Body of pancreas (tissue), 4 donors: Measurements from ENCODE around the gene ZBTB20. TPM values are rescaled to one million over a fixed set of nuclear protein-coding genes. Genes with fewer than 3 reads are reported as not detected.

Experiments used
- ATAC-seq: fragments of 150-250 bp; one replicate; pipeline ENCODE4 v1.9.1; 2016
- DNase-seq, 4 donors: peaks; one replicate each; pipeline ENCODE4 v3.0.0-alpha.2; 2019
- H3K27ac ChIP-seq, 4 donors: fragments of 200-600 bp; sonication (generic); 1 replicate in 3 of 4; 2 replicates in 1 of 4; pipeline versions ENCODE4 v1.5.1 to v1.6.1; 2016 to 2019; ENCODE audit warnings: mild to moderate bottlenecking in 1 of 4, mixed read lengths in 1 of 4, moderate library complexity in 1 of 4
- H3K27me3 ChIP-seq, 2 donors: fragments of 200-600 bp; sonication (generic); one replicate each; pipeline ENCODE4 v1.6.0; 2016; ENCODE audit warnings: mild to moderate bottlenecking in 1 of 2
- H3K36me3 ChIP-seq, 2 donors: fragments of 200-600 bp; sonication (generic); replicated peaks in 1 of 2; 2 replicates each; pipeline ENCODE4 v1.5.1; 2016; ENCODE audit warnings: low read depth in 2 of 2; ENCODE audit not compliant: insufficient read depth in 1 of 2
- H3K4me1 ChIP-seq: fragments of 200-600 bp; sonication (generic); one replicate; pipeline ENCODE4 v1.6.0; 2016
- H3K4me3 ChIP-seq, 2 donors: fragments of 200-600 bp; sonication (generic); 1 replicate in 1 of 2; 2 replicates in 1 of 2; pipeline ENCODE4 v1.5.1; 2016 to 2019
- H3K9me3 ChIP-seq, 3 donors: fragments of 200-600 bp; sonication (generic); 1 replicate in 2 of 3; 2 replicates in 1 of 3; pipeline ENCODE4 v1.5.1; 2016
- CTCF ChIP-seq, 7 experiments: fragments of 450-650 bp in 4 of 7; fragments of 200-600 bp in 3 of 7; sonication (generic) in 3 of 7; IDR thresholded peaks; one replicate each; pipeline ENCODE4 v1.5.1; 2016 to 2019; ENCODE audit warnings: antibody characterized with exemption in 7 of 7
- POLR2A ChIP-seq, 3 donors: fragments of 450-650 bp; IDR thresholded peaks; one replicate each; pipeline ENCODE4 v1.6.1; 2016; ENCODE audit warnings: antibody characterized with exemption in 3 of 3, mild to moderate bottlenecking in 2 of 3
- WGBS, 2 donors: methylation state at CpG; one replicate each; pipeline ENCODE4 v1.1.5; 2017; 5-methylcytosine and 5-hydroxymethylcytosine counted together
- intact Hi-C: fragments of 100-400 bp; cut with DNase I; formaldehyde crosslinking; loops from one replicate; pipeline ENCODE4 v1.15.1; 2023
- total RNA-seq, 2 donors: library from RNA; depleted of rRNA; stranded (reverse); fragments of >200 nt; gene quantifications; one replicate each; pipeline ENCODE4 v1.1.0, GENCODE V29; 2016

Gene ZBTB20
- total RNA-seq, 2 donors from 2014 or later: 48.3 to 77.1 TPM

- H3K9me3 ChIP-seq: no peaks in the 10 kb centered on the region
- TF ChIP-seq POLR2A (IDR thresholded peaks at IDR 0.05): no peak
- TF ChIP-seq CTCF (IDR thresholded peaks at IDR 0.05): no peak
- no peaks in the 10 kb centered on the region for H3K27me3 ChIP-seq
- no peaks in the 10 kb centered on the region for H3K36me3 ChIP-seq
- 90 to 100% methylated on average over 1 of the region's 1 CpG for WGBS, 2 donors
- no peak for ATAC-seq
- peaks cover 10% of the 10 kb centered on the region for H3K4me1 ChIP-seq
- H3K27ac ChIP-seq: no peak overlapping the region
- no peak for DNase-seq
- intact Hi-C loops: no loop called here
- no peak overlapping the region for H3K4me3 ChIP-seq
These were observed 561.0 kb downstream of the ZBTB20 start for GRCh38 chr3:114586119-114586518.

DNA sequence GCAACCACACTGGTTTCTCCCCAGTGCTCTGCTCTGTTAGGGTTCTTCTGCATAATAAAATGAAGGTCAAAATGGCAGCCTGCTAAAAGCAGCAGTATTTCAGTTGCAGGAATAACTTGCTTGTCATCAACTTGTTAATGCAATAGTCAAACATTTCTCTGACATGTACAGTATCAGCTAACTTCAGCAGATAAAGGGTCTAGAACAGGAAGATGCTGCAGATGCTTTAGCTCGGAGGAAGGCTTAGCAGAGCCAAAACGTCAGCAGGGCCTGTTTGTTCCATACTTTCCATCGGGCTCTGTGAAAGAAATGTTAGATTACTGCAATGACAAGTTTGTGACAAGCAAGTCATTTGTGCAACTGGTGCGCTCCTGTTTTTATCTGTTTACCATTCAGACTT, 561.4 kb downstream of the ZBTB20 start:
- intact Hi-C loops: no loop called here
- DNase-seq: no peak
- H3K36me3 ChIP-seq: no peaks in the 10 kb centered on the region
- H3K27ac ChIP-seq: no peak overlapping the region
- peaks cover 10% of the 10 kb centered on the region for H3K4me1 ChIP-seq
- H3K9me3 ChIP-seq: no peaks in the 10 kb centered on the region
- H3K4me3 ChIP-seq: no peak overlapping the region
- WGBS, 2 donors: 62 to 87% methylated on average over 4 of the region's 4 CpGs
- no peak for TF ChIP-seq CTCF (IDR thresholded peaks at IDR 0.05)
- no peak for ATAC-seq
- H3K27me3 ChIP-seq: no peaks in the 10 kb centered on the region

GRCh38 chr3:114584734-114585371, 562.2 kb downstream of the ZBTB20 start:
- intact Hi-C loops: no loop called here
- H3K27ac ChIP-seq: peak overlapping the region in 1 of 4 donors; percentile 53
- no peaks in the 10 kb centered on the region for H3K9me3 ChIP-seq
- DNase-seq (no peak), ATAC-seq (no peak)
- H3K4me1 ChIP-seq: peaks cover 10% of the 10 kb centered on the region
- H3K36me3 ChIP-seq: no peaks in the 10 kb centered on the region
- no peak for TF ChIP-seq CTCF (IDR thresholded peaks at IDR 0.05)
- no peak for TF ChIP-seq POLR2A (IDR thresholded peaks at IDR 0.05)
- no peaks in the 10 kb centered on the region for H3K27me3 ChIP-seq
- WGBS, 2 donors: 52 to 56% methylated on average over 6 of the region's 6 CpGs
- H3K4me3 ChIP-seq: no peak overlapping the region

DNA sequence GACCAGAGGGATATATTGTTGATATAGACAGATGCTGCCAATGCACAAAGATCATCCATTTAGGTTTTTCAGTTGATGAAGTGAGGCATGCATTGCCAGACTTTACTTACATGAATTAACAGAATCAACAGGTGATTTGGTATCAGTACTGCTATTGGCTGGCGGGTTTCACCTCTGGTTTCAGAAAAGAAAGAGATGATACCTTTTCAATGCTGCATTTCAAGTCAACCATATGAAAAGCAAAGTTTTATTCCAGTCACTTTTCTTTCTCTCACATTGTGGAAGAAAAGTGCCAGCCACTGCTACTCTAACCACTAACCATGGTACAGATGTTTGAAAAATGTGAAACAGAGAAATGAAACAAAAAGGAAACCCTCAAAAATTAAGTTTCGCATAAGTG, 564.2 kb downstream of the ZBTB20 start:
- DNase-seq (no peak), ATAC-seq (no peak)
- Histone ChIP-seq H3K36me3 (no peaks in the 10 kb centered on the region), H3K4me3 (no peak overlapping the region), H3K9me3 (no peaks in the 10 kb centered on the region), H3K4me1 (peaks cover 10% of the 10 kb centered on the region), H3K27ac (no peak overlapping the region), H3K27me3 (no peaks in the 10 kb centered on the region)
- TF ChIP-seq POLR2A (IDR thresholded peaks at IDR 0.05): no peak
- no peak for TF ChIP-seq CTCF (IDR thresholded peaks at IDR 0.05)
- intact Hi-C loops: no loop called here
- 89 to 97% methylated on average over 2 of the region's 2 CpGs for WGBS, 2 donors

- no peak overlapping the region for H3K27ac ChIP-seq
- no peaks in the 10 kb centered on the region for H3K27me3 ChIP-seq
- WGBS, 2 donors: 68 to 73% methylated on average over 3 of the region's 3 CpGs
- DNase-seq (no peak), ATAC-seq (no peak)
- H3K9me3 ChIP-seq: no peaks in the 10 kb centered on the region
- H3K36me3 ChIP-seq: no peaks in the 10 kb centered on the region
- H3K4me3 ChIP-seq: no peak overlapping the region
- H3K4me1 ChIP-seq: no peaks in the 10 kb centered on the region
- intact Hi-C loops: no loop called here
- TF ChIP-seq POLR2A (IDR thresholded peaks at IDR 0.05) (no peak), CTCF (IDR thresholded peaks at IDR 0.05) (no peak)
These were observed 574.6 kb downstream of the ZBTB20 start for GRCh38 chr3:114572364-114573062.
